ENCODE results near the gene MUC5AC. TPM values are rescaled to one million over a fixed set of nuclear protein-coding genes. Genes with fewer than 3 reads are reported as not detected.
A peak's percentile ranks its signal among the peaks of the same experiment; 100 is the strongest.

Gene MUC5AC
- total RNA-seq, 4 donors from 2014 or later: not detected

DNA sequence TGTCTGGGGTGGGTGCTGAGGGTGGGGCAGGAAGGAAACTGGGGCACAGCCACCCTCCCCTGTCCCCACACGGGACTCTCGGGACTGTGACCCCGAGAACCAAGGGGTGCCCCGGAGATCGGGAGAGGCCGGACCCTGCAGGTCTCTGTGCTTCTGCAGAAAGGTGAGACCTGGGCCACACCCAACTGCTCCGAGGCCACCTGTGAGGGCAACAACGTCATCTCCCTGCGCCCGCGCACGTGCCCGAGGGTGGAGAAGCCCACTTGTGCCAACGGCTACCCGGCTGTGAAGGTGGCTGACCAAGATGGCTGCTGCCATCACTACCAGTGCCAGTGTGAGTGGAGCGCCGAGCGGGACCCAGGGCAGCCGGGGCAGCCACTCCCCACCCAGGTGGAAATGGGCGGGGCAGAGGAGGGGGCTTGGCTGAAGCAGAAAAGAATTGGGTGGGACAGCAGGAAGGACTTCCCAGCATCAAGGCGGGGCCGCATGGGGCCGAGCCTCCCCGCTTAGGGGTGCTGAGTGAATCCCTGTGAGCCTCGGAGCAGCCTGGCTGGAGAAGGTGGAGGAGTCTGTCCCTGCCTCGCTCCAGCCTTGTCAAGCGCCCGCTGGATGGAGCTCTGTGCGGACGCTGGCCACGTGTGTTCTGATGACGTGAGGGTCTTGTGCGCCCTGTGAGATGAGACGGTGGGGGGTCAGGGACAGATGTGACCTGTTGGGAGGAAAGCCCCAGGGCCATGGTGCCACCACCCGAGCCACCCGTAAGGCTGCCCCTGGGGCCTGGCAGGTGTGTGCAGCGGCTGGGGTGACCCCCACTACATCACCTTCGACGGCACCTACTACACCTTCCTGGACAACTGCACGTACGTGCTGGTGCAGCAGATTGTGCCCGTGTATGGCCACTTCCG lies 35.8 kb downstream of the MUC5AC start:
- intact Hi-C loops (cut with DNase I): no loop called here
- Histone ChIP-seq H3K27ac (no peak overlapping the region), H3K27me3 (no peaks in the 10 kb centered on the region), H3K36me3 (no peaks in the 10 kb centered on the region), H3K9me3 (no peaks in the 10 kb centered on the region), H3K4me3 (replicated peaks in 1 of 3) (no peak overlapping the region), H3K4me1 (no peaks in the 10 kb centered on the region)
- TF ChIP-seq, protein P1, sequence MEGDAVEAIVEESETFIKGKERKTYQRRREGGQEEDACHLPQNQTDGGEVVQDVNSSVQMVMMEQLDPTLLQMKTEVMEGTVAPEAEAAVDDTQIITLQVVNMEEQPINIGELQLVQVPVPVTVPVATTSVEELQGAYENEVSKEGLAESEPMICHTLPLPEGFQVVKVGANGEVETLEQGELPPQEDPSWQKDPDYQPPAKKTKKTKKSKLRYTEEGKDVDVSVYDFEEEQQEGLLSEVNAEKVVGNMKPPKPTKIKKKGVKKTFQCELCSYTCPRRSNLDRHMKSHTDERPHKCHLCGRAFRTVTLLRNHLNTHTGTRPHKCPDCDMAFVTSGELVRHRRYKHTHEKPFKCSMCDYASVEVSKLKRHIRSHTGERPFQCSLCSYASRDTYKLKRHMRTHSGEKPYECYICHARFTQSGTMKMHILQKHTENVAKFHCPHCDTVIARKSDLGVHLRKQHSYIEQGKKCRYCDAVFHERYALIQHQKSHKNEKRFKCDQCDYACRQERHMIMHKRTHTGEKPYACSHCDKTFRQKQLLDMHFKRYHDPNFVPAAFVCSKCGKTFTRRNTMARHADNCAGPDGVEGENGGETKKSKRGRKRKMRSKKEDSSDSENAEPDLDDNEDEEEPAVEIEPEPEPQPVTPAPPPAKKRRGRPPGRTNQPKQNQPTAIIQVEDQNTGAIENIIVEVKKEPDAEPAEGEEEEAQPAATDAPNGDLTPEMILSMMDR (IDR thresholded peaks at IDR 0.05): no peak
- TF ChIP-seq POLR2A (IDR thresholded peaks at IDR 0.05): no peak
- WGBS, 2 donors: 86 to 91% methylated on average over 37 to 43 of the region's 43 CpGs
- no peak for DNase-seq

DNA sequence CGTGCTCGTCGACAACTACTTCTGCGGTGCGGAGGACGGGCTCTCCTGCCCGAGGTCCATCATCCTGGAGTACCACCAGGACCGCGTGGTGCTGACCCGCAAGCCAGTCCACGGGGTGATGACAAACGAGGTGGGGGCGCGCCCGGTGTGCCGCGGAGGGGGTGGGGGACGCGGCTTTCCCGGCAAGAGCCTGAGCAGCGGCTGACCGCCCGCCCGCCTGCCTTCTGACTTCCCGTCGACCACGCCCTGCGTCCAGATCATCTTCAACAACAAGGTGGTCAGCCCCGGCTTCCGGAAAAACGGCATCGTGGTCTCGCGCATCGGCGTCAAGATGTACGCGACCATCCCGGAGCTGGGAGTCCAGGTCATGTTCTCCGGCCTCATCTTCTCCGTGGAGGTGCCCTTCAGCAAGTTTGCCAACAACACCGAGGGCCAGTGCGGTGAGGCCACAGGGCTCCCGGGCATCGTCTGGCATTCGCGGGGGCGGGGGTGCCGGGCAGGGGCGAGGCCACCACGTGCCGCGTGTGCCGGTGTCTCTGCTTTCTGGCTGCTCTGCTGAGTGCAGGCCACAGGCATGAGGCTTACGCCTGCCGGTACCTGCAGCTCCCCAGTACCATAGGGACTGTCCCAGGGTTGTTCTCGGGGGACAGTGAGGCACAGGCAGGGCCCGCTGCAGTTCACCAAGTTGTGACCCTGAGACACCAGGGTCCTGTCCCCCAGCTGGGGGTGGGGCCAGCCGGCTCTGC lies 36.7 kb downstream of the MUC5AC start:
- intact Hi-C loops (cut with DNase I): no loop called here

DNA sequence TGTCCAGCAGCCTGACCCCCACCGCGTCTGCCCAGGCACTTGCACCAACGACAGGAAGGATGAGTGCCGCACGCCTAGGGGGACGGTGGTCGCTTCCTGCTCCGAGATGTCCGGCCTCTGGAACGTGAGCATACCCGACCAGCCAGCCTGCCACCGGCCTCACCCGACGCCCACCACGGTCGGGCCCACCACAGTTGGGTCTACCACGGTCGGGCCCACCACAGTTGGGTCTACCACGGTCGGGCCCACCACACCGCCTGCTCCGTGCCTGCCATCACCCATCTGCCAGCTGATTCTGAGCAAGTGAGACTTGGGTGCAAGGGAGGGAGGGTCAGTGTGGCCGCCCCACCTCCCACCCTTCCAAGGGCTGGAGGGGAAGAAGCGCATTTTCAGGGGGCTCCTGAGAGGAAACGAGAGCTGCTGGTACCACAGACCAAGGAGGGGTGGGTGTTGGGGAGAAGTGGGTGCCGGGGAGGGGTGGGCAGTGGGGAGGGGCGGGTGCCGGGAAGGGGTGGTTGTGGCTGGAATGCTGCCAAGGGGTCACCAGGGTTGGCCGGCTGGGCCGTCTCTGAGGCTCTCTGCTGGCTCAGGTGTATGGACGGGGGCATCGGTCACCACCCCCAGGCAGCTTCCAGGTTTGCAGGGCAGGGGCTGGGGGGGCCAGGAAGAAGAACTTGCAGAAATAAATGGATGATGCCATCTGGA lies 37.4 kb downstream of the MUC5AC start:
- TF ChIP-seq, protein P1 (IDR thresholded peaks at IDR 0.05): no peak
- no peak for TF ChIP-seq POLR2A (IDR thresholded peaks at IDR 0.05)
- H3K4me1 ChIP-seq: no peaks in the 10 kb centered on the region

More for the DNA sequence above, 36.7 kb downstream of the MUC5AC start:
- no peaks in the 10 kb centered on the region for H3K36me3 ChIP-seq
- TF ChIP-seq, protein P1 (IDR thresholded peaks at IDR 0.05): no peak
- TF ChIP-seq POLR2A (IDR thresholded peaks at IDR 0.05): no peak
- no peak for DNase-seq
- 97 to 100% methylated on average over 2 to 43 of the region's 59 CpGs for WGBS, 2 donors
- H3K27ac ChIP-seq: no peak overlapping the region
- no peaks in the 10 kb centered on the region for H3K4me1 ChIP-seq
- no peak overlapping the region for H3K4me3 ChIP-seq (replicated peaks in 1 of 3)
- H3K9me3 ChIP-seq: no peaks in the 10 kb centered on the region
- no peaks in the 10 kb centered on the region for H3K27me3 ChIP-seq

DNA sequence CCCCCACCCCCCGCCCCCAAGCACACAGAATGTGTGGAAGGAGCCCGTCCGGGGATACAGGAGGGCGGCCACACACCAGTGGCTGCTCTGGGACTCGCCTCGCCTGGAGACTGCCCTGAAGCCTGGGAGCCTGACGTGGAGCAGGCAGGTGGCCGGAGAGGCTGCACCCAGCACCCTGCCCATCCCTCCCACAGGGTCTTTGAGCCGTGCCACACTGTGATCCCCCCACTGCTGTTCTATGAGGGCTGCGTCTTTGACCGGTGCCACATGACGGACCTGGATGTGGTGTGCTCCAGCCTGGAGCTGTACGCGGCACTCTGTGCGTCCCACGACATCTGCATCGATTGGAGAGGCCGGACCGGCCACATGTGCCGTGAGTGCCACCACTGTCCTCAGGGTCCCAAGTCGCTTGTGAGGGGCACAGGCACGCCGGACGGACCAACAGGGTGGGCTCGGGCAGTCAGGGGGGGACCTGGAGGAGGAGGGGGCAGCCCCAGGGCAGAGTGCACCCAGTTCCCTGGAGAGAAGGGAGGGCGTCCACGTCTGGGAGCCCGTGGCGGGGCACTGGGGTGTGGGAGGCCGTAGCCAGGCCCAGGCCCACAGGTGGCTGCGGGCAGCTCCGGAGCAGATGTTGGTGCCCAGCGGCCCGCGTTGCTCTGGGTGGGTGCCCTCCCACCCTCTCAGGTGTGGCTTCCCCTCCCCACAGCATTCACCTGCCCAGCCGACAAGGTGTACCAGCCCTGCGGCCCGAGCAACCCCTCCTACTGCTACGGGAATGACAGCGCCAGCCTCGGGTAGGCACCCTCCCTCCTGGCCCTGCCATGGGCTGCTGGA lies 38.1 kb downstream of the MUC5AC start:
- Histone ChIP-seq H3K9me3 (no peaks in the 10 kb centered on the region), H3K4me3 (replicated peaks in 1 of 3) (no peak overlapping the region), H3K27ac (no peak overlapping the region), H3K27me3 (no peaks in the 10 kb centered on the region), H3K36me3 (no peaks in the 10 kb centered on the region), H3K4me1 (no peaks in the 10 kb centered on the region)
- intact Hi-C loops (cut with DNase I): no loop called here
- TF ChIP-seq, protein P1 (IDR thresholded peaks at IDR 0.05): no peak
- no peak for TF ChIP-seq POLR2A (IDR thresholded peaks at IDR 0.05)
- DNase-seq: peak in 1 of 2 donors; percentile 0
- 88 to 93% methylated on average over 21 to 29 of the region's 41 CpGs for WGBS, 2 donors

More for the DNA sequence above, 37.4 kb downstream of the MUC5AC start:
- Histone ChIP-seq H3K27me3 (no peaks in the 10 kb centered on the region), H3K4me3 (replicated peaks in 1 of 3) (no peak overlapping the region), H3K36me3 (no peaks in the 10 kb centered on the region), H3K9me3 (no peaks in the 10 kb centered on the region), H3K27ac (no peak overlapping the region)
- 86 to 93% methylated on average over 25 to 31 of the region's 32 CpGs for WGBS, 2 donors
- no peak for DNase-seq
- intact Hi-C loops (cut with DNase I): no loop called here
